Activated CD4-positive, alpha-beta T cell treated with anti-CD3 and anti-CD28 coated beads, Interleukin-2, Interleukin-6, amounts not matched to agents 100 ng/mL and 50 ng/mL, durations not matched to agents 16 hours and 8 hours (primary cell): ENCODE measurements around the gene MEIS3.
"Not testable (repeated sequence)": the region's sequence is repeated elsewhere in the genome, so short reads cannot be mapped to it uniquely, and the experiment has no call there.

Experiments used
- DNase-seq: peaks from one replicate; pipeline ENCODE4 v3.0.0-alpha.2; 2020

Gene MEIS3

GRCh38 chr19:47414469-47414868, 4.9 kb downstream of the MEIS3 start:
- no peak for DNase-seq

GRCh38 chr19:47413941-47414340, 5.4 kb downstream of the MEIS3 start:
- DNase-seq: no peak

GRCh38 chr19:47411696-47412095, 7.6 kb downstream of the MEIS3 start:
- not testable (repeated sequence) for DNase-seq

GRCh38 chr19:47411101-47411500, 8.2 kb downstream of the MEIS3 start:
- no peak for DNase-seq

GRCh38 chr19:47408156-47408938, 11.0 kb downstream of the MEIS3 start:
- DNase-seq: no peak

DNA sequence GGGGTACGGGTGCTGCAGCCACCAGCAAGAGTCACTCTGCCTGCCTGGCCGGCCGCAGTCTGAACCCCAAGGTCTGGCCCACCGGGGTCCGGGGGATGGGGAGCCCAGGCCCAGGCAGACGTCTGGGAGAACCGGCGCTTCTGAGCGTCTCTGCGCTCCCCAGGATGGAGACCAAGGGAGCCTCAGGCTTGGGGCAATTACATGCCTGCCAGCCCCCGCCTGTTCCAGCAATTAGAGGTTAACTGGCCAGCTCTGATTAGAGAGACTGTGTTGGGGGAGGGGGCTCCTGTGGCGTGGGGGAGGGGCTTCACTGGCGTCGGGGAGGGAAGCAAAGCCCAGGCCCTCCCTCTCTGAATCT, 11.9 kb downstream of the MEIS3 start:
- DNase-seq: no peak

DNA sequence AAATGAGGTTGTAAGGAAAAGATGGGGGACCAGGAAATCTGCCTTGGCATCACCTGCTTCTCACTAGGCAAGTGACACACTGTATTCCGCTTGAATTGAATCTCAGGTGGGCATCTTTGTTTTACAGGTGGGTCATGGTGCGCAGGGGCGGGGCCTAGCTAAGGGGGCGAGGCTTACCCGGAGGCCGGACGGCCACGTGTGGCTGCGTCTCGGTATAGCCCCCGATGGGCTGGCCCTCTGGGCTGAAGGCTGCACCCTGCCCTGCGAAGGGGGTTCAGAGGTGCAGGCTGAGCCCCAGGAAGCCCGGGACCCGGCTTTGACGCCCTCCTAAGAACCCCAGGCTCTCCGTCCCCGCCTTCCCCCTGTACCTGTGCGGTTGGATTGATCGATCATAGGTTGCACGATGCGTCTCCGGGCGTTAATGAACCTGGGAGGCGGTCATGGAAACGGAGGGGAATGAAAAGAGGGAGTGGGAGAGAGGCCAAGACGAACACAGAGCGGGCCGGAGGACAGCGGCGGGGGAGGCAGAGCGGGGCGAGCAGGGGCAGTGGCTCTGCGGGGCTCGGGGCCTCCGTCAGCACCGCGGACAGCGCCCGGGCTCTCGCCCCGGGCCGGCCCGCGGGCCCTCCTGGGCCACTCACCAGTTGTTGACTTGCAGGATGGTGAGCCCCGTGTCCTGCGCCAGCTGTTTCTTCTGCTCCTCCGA, 12.5 kb downstream of the MEIS3 start:
- DNase-seq: no peak

- DNase-seq: no peak
Measured at GRCh38 chr19:47405854-47406417, 13.4 kb downstream of the MEIS3 start.

GRCh38 chr19:47405197-47405550, 14.2 kb downstream of the MEIS3 start:
- no peak for DNase-seq

GRCh38 chr19:47404334-47405196, 14.8 kb downstream of the MEIS3 start:
- DNase-seq: no peak

- DNase-seq: no peak
Measured at GRCh38 chr19:47402504-47402903, 16.8 kb downstream of the MEIS3 start.

DNA sequence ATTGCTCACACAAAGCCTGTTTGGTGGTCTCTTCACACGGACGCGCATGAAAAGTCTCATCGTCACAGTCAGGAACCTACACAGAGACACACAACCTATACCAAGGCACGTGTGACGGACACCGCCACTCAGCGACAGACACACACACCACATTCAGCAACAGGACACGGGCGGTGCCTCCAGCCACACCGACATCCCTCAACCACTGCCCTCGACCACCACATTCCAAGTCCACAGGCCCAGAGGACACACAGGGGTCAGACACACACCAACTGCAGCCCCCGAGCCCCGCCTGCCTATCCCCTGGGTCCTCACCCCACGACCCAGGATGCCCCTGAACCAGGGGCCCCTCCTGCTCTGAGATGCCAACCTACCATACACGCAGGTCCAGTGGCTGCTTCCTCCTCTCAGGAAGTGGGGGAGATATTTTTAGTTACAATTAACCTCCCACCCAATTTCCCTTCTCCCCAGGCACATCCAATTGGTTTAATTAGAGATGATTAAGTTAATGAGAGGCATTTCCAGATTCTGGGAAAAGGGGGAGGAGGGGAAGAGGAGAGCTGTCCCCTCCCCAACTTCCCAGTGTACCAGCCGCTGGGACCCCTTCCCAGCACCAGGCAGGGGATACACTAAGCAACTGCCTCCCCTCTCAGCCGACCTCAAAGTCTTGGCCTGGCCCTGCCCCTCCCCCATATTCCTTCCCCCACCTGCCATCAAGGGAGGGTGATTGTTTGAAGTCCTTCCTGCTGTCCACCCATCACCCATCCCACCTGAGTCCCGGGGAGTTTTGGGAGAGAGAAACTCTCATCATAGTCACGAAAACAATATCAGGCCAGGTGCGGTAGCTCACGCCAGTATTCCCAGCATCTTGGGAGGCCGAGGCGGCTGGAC, 20.4 kb downstream of the MEIS3 start:
- DNase-seq: no peak

DNA sequence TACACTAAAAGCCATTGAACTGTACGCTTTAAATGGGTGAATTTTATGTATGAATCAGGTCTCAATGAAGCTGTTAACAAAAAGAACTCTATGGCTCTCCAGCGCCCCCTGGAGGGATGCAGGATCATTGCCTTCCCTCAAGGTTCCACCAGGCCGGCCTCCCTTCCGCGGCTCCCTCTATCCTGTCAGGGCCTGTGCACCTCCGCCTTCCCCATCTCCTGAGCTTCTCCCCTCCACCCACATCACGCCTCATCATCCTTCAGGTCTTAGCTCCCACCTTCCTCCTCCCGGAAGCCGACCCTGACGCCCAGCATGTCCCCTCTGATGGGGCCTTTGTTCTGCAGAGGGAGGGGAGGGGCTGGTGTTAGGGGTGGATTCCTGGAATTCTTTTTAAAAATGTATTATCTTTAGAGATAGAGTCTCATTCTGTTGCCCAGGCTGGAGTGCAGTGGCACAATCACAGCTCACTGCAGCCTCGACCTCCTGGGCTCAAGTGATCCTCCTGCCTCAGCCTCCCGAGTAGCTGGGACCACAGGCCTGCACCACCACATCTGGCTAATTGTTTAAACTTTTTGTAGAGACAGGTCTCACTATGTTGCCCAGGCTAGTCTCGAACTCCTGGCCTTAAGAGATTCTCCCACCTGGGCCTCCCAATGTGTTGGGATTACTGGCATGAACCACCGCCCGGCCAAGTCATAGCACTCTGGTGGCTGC, 27.7 kb downstream of the MEIS3 start:
- peak; percentile 86 for DNase-seq

DNA sequence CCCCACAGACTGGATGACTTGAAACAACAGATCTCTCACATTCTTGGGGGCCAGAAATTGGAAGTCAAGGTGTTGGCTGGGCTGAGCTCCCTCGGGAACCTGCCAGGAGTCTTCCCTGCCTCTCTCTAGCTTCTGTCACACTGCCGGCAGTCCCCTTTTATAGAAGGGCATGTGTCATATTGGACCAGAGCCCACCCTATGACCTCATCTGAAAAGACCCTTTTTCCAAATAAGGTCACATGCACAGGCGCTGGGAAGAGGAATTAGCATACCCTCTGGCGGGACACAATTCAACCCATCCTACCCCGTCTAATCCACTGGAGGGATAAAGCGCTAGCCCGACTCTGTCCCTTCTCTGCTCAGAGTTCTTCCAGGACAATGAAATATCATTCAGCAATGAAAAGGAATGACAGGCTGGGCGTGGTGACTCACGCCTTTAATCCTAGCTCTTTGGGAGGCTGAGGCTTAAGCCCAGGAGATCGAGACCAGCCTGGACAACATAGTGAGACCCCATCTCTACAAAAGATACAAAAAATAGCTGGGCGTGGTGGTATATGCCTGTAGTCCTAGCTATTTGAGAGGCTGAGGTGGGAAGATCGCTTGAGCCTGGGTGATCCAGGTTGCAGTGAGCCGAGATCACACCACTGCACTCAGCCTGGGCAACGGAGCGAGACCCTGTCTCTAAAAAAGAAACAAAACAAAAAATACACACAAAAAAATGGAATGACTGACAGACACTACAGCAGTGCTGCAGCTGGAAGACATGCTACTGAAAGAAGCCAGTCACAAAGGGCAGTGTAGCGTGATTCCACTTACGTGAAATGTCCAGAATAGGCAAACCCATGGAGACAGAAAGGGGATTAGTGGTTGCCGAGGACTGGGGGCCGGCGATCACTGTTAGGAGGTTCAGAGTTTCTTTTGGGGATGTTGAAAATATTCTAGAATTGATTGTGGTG, 28.5 kb downstream of the MEIS3 start:
- no peak for DNase-seq

GRCh38 chr19:47389150-47389556, 30.2 kb downstream of the MEIS3 start:
- no peak for DNase-seq

DNA sequence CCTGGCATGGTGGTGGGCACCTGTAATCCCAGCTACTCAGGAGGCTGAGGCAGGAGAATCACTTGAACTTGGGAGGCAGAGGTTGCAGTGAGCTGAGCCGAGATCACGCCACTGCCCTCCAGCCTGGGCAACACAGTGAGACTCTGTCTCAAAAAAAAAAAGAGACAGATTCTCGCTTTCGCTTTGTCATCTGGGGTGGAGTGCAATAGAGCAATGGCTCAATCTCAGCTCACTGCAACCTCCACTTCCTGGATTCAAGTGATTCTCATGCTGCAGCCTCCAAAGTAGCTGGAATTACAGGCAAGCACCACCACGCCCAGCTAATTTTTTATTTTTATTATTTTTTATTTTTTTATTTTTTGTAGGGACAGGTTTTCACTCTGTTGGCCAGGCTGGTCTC, 30.6 kb downstream of the MEIS3 start:
- not testable (repeated sequence) for DNase-seq

- DNase-seq: not testable (repeated sequence)
Measured at GRCh38 chr19:47387623-47388022, 31.7 kb downstream of the MEIS3 start.

DNA sequence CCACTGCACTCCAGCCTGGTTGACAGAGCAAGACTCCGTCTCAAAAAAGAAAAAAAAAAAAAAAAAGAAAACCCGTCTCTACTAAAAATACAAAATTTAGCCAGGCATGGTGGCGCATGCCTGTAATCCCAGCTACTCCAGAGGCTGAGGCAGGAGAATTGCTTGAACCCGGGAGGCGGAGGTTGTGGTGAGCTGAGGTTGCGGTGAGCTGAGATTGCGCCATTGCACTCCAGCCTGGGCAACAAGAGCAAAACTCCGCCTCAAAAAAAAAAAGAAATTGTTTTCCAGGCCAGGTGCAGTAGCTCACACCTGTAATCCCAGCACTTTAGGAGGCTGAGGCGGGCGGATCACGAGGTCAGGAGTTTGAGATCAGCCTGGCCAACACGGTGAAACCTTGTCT, 32.7 kb downstream of the MEIS3 start:
- not testable (repeated sequence) for DNase-seq

DNA sequence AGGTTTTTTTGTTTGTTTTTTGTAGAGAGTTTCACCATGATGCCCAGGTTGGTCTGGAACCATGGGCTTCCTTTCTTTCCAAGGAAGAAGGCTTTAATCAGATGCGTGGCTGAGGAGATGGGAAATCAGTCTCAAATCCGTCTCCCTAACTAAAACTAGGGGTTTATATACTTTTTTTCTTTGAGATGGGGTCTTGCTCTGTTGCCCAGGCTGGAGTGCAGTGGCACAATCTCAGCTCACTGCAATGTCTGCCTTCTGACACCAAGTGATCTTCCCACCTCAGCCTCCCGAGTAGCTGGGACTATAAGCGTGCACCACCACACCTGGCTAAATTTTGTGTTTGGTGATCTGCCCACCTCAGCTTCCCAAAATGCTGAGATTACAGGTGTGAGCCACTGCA, 34.8 kb downstream of the MEIS3 start:
- DNase-seq: not testable (repeated sequence)

GRCh38 chr19:47383890-47384289, 35.4 kb downstream of the MEIS3 start:
- not testable (repeated sequence) for DNase-seq
